Testis (tissue), 2 donors: ENCODE results near the gene PGAM4.

ENCODE experiments used
- CTCF ChIP-seq, 3 experiments: fragments of 450-650 bp in 2 of 3; fragments of 200-600 bp in 1 of 3; sonication (generic) in 1 of 3; IDR thresholded peaks; one replicate each; pipeline ENCODE4 v1.5.1; 2016 to 2019; ENCODE audit warnings: antibody characterized with exemption in 3 of 3, mild to moderate bottlenecking in 2 of 3, moderate library complexity in 1 of 3
- POLR2A ChIP-seq: fragments of 450-650 bp; IDR thresholded peaks from one replicate; pipeline ENCODE4 v1.6.1; 2017; ENCODE audit warnings: antibody characterized with exemption, mild to moderate bottlenecking, moderate library complexity

GRCh38 chrX:77961063-77961462, 8.4 kb downstream of the PGAM4 start:
- TF ChIP-seq CTCF (IDR thresholded peaks at IDR 0.05) = no peak
- no peak for TF ChIP-seq POLR2A
